K562 (cell line): Measurements from ENCODE around the gene SEC16A. TPM values are rescaled to one million over a fixed set of nuclear protein-coding genes. Genes with fewer than 3 reads are reported as not detected.

Experiments used
- ATAC-seq: fragments of 200-7000 bp; cut with Tn5 transposase; 3 replicates; pipeline ENCODE4 v1.9.1; 2020; ENCODE audit warnings: moderate library complexity
- BruUV-seq: library from RNA; stranded (reverse); fragments of 400-500 nt; replicated peaks from 2 replicates; lab custom pipeline; 2021; lab: Mats Ljungman, UMichigan
- CTCF ChIA-PET: fragments of 300-600 bp; formaldehyde crosslinking; extraction: SDS; loops from one replicate; lab custom pipeline; 2021; ENCODE audit warnings: low intra/inter-chr PET ratio; lab: Yijun Ruan, JAX
- POLR2A ChIA-PET: fragments of 300-600, 350-650 bp; sonication (Branson Sonifier 250); formaldehyde crosslinking; extraction: SDS; loops from one replicate; lab custom pipeline; 2021; ENCODE audit warnings: antibody characterized with exemption, inconsistent platforms; lab: Yijun Ruan, JAX
- DNase-seq, 4 experiments: peaks; one replicate each; pipeline versions ENCODE4 v3.0.0 to v3.0.0-alpha.2; 2011 to 2018; ENCODE audit warnings: low spot score in 3 of 4, mixed read lengths in 3 of 4; ENCODE audit errors: extremely low read depth in 1 of 4
- FAIRE-seq: peaks from 2 replicates; lab custom pipeline; 2011; peaks lifted over from hg19 to GRCh38; lab: Jason Lieb, UNC
- H2AFZ ChIP-seq: 2 replicates; pipeline ENCODE4 v1.6.0; 2011; ENCODE audit warnings: low read depth, low read length, control low read depth, inconsistent platforms
- H3K27ac ChIP-seq: fragments of 200-600 bp; 3 replicates; pipeline ENCODE4 v1.8.0; 2011; ENCODE audit warnings: low read depth, mild to moderate bottlenecking, control low read depth, inconsistent platforms, low read length, moderate library complexity, mixed read lengths; ENCODE audit errors: extremely low read depth
- H3K27me3 ChIP-seq, 2 experiments: fragments of 300-600 bp in 1 of 2; 2 replicates in 1 of 2; 3 replicates in 1 of 2; pipeline versions ENCODE4 v1.6.0 to v1.8.0; 2011; ENCODE audit warnings: inconsistent platforms in 2 of 2, low read length in 2 of 2, mild to moderate bottlenecking in 1 of 2, mixed read lengths in 1 of 2, moderate library complexity in 1 of 2; ENCODE audit not compliant: control insufficient read depth in 2 of 2, insufficient read depth in 2 of 2
- H3K36me3 ChIP-seq: fragments of 300-600 bp; 3 replicates; pipeline ENCODE4 v1.8.0; 2011; ENCODE audit warnings: mild to moderate bottlenecking, low read length, inconsistent platforms; ENCODE audit not compliant: control insufficient read depth, insufficient read depth
- H3K4me1 ChIP-seq, 2 experiments: fragments of 200-600 bp in 1 of 2; replicated peaks in 1 of 2; 2 replicates in 1 of 2; 3 replicates in 1 of 2; pipeline versions ENCODE4 v1.5.1 to v1.8.0; 2011; ENCODE audit warnings: inconsistent platforms in 2 of 2, low read length in 2 of 2, mild to moderate bottlenecking in 1 of 2, mixed read lengths in 1 of 2, moderate library complexity in 1 of 2; ENCODE audit not compliant: control insufficient read depth in 2 of 2, insufficient read depth in 2 of 2
- H3K4me2 ChIP-seq: 2 replicates; pipeline ENCODE4 v1.6.1; 2011; ENCODE audit warnings: low read length, control low read depth, inconsistent platforms, mixed read lengths; ENCODE audit not compliant: insufficient read depth
- H3K4me3 ChIP-seq: fragments of 200-600 bp; sonication (generic), shearing (Covaris generic); 2 replicates; pipeline ENCODE4 v1.5.1; 2016; ENCODE audit warnings: control low read depth, inconsistent platforms
- H3K79me2 ChIP-seq: fragments of 200-600 bp; 3 replicates; pipeline ENCODE4 v1.8.0; 2011; ENCODE audit warnings: low read length, inconsistent platforms; ENCODE audit not compliant: control insufficient read depth, insufficient read depth
- H3K9ac ChIP-seq, 2 experiments: 2 replicates each; pipeline versions ENCODE4 v1.6.0 to v1.6.1; 2011; ENCODE audit warnings: low read depth in 2 of 2, low read length in 2 of 2, control low read depth in 1 of 2, inconsistent platforms in 1 of 2, mild to moderate bottlenecking in 1 of 2, mixed read lengths in 1 of 2; ENCODE audit not compliant: insufficient read depth in 1 of 2
- H3K9me1 ChIP-seq: one replicate; pipeline ENCODE4 v1.6.0; 2011; ENCODE audit warnings: inconsistent platforms, mild to moderate bottlenecking, low read length, moderate library complexity; ENCODE audit not compliant: control insufficient read depth, insufficient read depth
- H3K9me3 ChIP-seq: replicated peaks from 2 replicates; pipeline ENCODE4 v1.5.1; 2011; ENCODE audit warnings: low read depth, low read length, inconsistent platforms; ENCODE audit not compliant: control insufficient read depth, insufficient read depth
- H4K20me1 ChIP-seq: replicated peaks from 2 replicates; pipeline ENCODE4 v1.6.1; 2011; ENCODE audit warnings: low read length, inconsistent platforms, mixed read lengths; ENCODE audit not compliant: control insufficient read depth, insufficient read depth
- GABPA ChIP-seq: fragments of 200-800 bp; sonication (Bioruptor generic); conservative IDR thresholded peaks from 2 replicates; pipeline ENCODE4 v1.6.1; 2016; ENCODE audit warnings: low read depth, missing genetic modification characterization, missing compliant biosample characterization
- RBM22 ChIP-seq: fragments of 200-400 bp; formaldehyde crosslinking; IDR thresholded peaks from 2 replicates; pipeline ENCODE4 v1.6.1; 2018; ENCODE audit warnings: low read length, low read depth; ENCODE audit not compliant: poor library complexity, severe bottlenecking
- ZBTB33 ChIP-seq: sonication (generic); formaldehyde crosslinking; IDR thresholded peaks from 2 replicates; pipeline ENCODE4 v1.8.1; 2023; ENCODE audit warnings: mild to moderate bottlenecking, missing genetic modification reagents
- WGBS: fragments of 100-300 bp; shearing (Covaris generic); methylation state at CpG from one replicate; pipeline ENCODE4 v1.1.6; 2016; ENCODE audit warnings: low coverage, mixed read lengths; ENCODE audit not compliant: insufficient coverage; ENCODE audit errors: missing lambda C conversion rate; 5-methylcytosine and 5-hydroxymethylcytosine counted together
- in situ Hi-C: fragments of 300-500 bp; cut with MboI; formaldehyde crosslinking; loops from 4 replicates; pipeline ENCODE4 v1.15.0; 2018; ENCODE audit warnings: inconsistent platforms, mixed read lengths
- intact Hi-C: fragments of 100-400 bp; cut with micrococcal nuclease; formaldehyde crosslinking; loops from 2 replicates; pipeline ENCODE4 v1.14.2; 2022
- polyA plus RNA-seq, 8 experiments: library from polyadenylated mRNA; depleted of rRNA in 4 of 8; stranded (reverse) in 5 of 8; unstranded in 3 of 8; fragments of >200 nt; fragmentation: Nextera tagmentation in 2 of 8; fragmentation: Illumina TruSeq in 1 of 8; extraction: Ambion mirVana in 2 of 8; extraction: Trizol in 1 of 8; gene quantifications; 2 replicates each; pipeline versions ENCODE4 v1.2.1 to v1.2.3, GENCODE V29; 2011 to 2014; ENCODE audit warnings: inconsistent platforms in 1 of 8, missing spikeins in 1 of 8
- total RNA-seq, 7 experiments: library from RNA; depleted of rRNA in 6 of 7; stranded (reverse); fragments of >200 nt in 6 of 7; fragmentation: Illumina TruSeq in 2 of 7; extraction: Trizol in 2 of 7; gene quantifications; 2 replicates each; pipeline versions ENCODE4 v1.2.1 to v1.2.3, GENCODE V29; 2011 to 2021; ENCODE audit warnings: low replicate concordance in 1 of 7

The SEC16A gene
- total and polyA plus RNA-seq, 9 of the 15 experiments (the other 6 are each of a cell fraction or from before 2014, with no cell fraction given), result 8.3 to 62.8 (median 14.0) TPM

- FAIRE-seq, result no peak
- 94% methylated on average over 14 of the region's 14 CpGs for WGBS
- H3K9ac ChIP-seq, result no peak overlapping the region
- intact Hi-C loops (no loop called here), in situ Hi-C loops (no loop called here)
- H3K79me2 ChIP-seq, result peaks cover 65% of the 10 kb centered on the region
- peaks cover 5% of the 10 kb centered on the region for H3K9me1 ChIP-seq
- ChIA-PET CTCF (no interaction called here), POLR2A (interaction anchor here (0.6 to 3.0 kb wide), 7 partner anchors 8 to 173 kb away, joined by 3 to 8 read pairs (median 4); no protein-coding TSS in a partner anchor)
- H2AFZ ChIP-seq, result no peak overlapping the region
- H3K4me3 ChIP-seq, result no peak overlapping the region
- H3K36me3 ChIP-seq, result peaks cover 100% of the 10 kb centered on the region
- H3K27me3 ChIP-seq, result no peaks in the 10 kb centered on the region
- peaks cover 0 to 23% of the 10 kb centered on the region in 2 experiments; a peak in 3 of 5 replicates for H3K4me1 ChIP-seq
- TF ChIP-seq ZBTB33 (CRISPR knock-in tag), result 0 out of 2 replicates have a peak, but pooled peaks have one; percentile 39
- no peak for TF ChIP-seq GABPA (tag)
- peak; percentile 24 for TF ChIP-seq RBM22
- no peak overlapping the region for H3K27ac ChIP-seq
- no peak for DNase-seq
- H4K20me1 ChIP-seq, result peaks cover 49% of the 10 kb centered on the region
- H3K9me3 ChIP-seq, result no peaks in the 10 kb centered on the region
- no peak overlapping the region for H3K4me2 ChIP-seq
- no peak for ATAC-seq
- no TSS peak for BruUV-seq
These were observed 9.5 kb downstream of the SEC16A start for GRCh38 chr9:136473354-136473721.
